WTC11 (cell line): Measurements from ENCODE around the gene ZBTB43.

Experiments
- ATF1 ChIP-seq: sonication (generic); formaldehyde crosslinking; IDR thresholded peaks from 2 replicates; pipeline ENCODE4 v1.8.1; 2023; ENCODE audit warnings: mild to moderate bottlenecking, moderate library complexity, missing genetic modification reagents
- CTCF ChIP-seq: fragments of 200-600 bp; IDR thresholded peaks from 2 replicates; pipeline ENCODE4 v1.8.0; 2022; ENCODE audit warnings: antibody characterized with exemption
- E2F5 ChIP-seq: sonication (generic); formaldehyde crosslinking; IDR thresholded peaks from 2 replicates; pipeline ENCODE4 v1.8.1; 2022; ENCODE audit warnings: mild to moderate bottlenecking, moderate library complexity, missing genetic modification reagents
- ELF4 ChIP-seq: sonication (generic); formaldehyde crosslinking; IDR thresholded peaks from 2 replicates; pipeline ENCODE4 v1.8.1; 2022; ENCODE audit warnings: low read depth, mild to moderate bottlenecking, moderate library complexity, missing genetic modification reagents
- FOXK1 ChIP-seq: sonication (generic); formaldehyde crosslinking; IDR thresholded peaks from 2 replicates; pipeline ENCODE4 v1.8.0; 2022; ENCODE audit warnings: mild to moderate bottlenecking, moderate library complexity, missing genetic modification reagents
- HMGA2 ChIP-seq: fragments of 250-450 bp; sonication (Bioruptor Pico); IDR thresholded peaks from 2 replicates; pipeline ENCODE4 v1.4.0; 2021; ENCODE audit warnings: mild to moderate bottlenecking, moderate library complexity
- SP1 ChIP-seq: sonication (generic); formaldehyde crosslinking; conservative IDR thresholded peaks from 2 replicates; pipeline ENCODE4 v1.8.1; 2022; ENCODE audit warnings: missing genetic modification reagents
- TEAD4 ChIP-seq: sonication (generic); formaldehyde crosslinking; IDR thresholded peaks from 2 replicates; pipeline ENCODE4 v1.8.0; 2022; ENCODE audit warnings: mild to moderate bottlenecking, missing genetic modification reagents
- ZBTB21 ChIP-seq: sonication (generic); formaldehyde crosslinking; IDR thresholded peaks from 2 replicates; pipeline ENCODE4 v1.8.1; 2023; ENCODE audit warnings: mild to moderate bottlenecking, missing genetic modification reagents, borderline replicate concordance
- ZNF512 ChIP-seq: sonication (generic); formaldehyde crosslinking; IDR thresholded peaks from 2 replicates; pipeline ENCODE4 v1.8.1; 2022; ENCODE audit warnings: missing genetic modification reagents, borderline replicate concordance
- TF ChIP-seq, protein P1 (sequence below): sonication (generic); formaldehyde crosslinking; IDR thresholded peaks from 2 replicates; pipeline ENCODE4 v1.8.0; 2022; ENCODE audit warnings: mild to moderate bottlenecking, missing genetic modification reagents
- TF ChIP-seq, protein P2 (sequence below): sonication (generic); formaldehyde crosslinking; IDR thresholded peaks from 2 replicates; pipeline ENCODE4 v1.8.1; 2023; ENCODE audit warnings: mild to moderate bottlenecking, missing genetic modification reagents, moderate library complexity
- TF ChIP-seq, protein P3 (sequence below): sonication (generic); formaldehyde crosslinking; IDR thresholded peaks from 2 replicates; pipeline ENCODE4 v1.8.1; 2023; ENCODE audit warnings: mild to moderate bottlenecking, missing genetic modification reagents, moderate library complexity
- TF ChIP-seq, protein P4 (sequence below): sonication (generic); formaldehyde crosslinking; IDR thresholded peaks from 2 replicates; pipeline ENCODE4 v1.8.1; 2023; ENCODE audit warnings: mild to moderate bottlenecking, missing genetic modification reagents

GRCh38 chr9:126788046-126788445 lies 16.8 kb upstream of the ZBTB43 start:
- TF ChIP-seq, protein P1, sequence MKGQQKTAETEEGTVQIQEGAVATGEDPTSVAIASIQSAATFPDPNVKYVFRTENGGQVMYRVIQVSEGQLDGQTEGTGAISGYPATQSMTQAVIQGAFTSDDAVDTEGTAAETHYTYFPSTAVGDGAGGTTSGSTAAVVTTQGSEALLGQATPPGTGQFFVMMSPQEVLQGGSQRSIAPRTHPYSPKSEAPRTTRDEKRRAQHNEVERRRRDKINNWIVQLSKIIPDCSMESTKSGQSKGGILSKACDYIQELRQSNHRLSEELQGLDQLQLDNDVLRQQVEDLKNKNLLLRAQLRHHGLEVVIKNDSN (CRISPR knock-in tag): no peak
- TF ChIP-seq SP1: no peak
- no peak for TF ChIP-seq ZNF512 (CRISPR knock-in tag)
- TF ChIP-seq ELF4: no peak
- no peak for TF ChIP-seq CTCF
- TF ChIP-seq, protein P2, sequence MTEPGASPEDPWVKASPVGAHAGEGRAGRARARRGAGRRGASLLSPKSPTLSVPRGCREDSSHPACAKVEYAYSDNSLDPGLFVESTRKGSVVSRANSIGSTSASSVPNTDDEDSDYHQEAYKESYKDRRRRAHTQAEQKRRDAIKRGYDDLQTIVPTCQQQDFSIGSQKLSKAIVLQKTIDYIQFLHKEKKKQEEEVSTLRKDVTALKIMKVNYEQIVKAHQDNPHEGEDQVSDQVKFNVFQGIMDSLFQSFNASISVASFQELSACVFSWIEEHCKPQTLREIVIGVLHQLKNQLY (CRISPR knock-in tag): no peak
- TF ChIP-seq HMGA2 (CRISPR knock-in tag): no peak
- TF ChIP-seq, protein P3, sequence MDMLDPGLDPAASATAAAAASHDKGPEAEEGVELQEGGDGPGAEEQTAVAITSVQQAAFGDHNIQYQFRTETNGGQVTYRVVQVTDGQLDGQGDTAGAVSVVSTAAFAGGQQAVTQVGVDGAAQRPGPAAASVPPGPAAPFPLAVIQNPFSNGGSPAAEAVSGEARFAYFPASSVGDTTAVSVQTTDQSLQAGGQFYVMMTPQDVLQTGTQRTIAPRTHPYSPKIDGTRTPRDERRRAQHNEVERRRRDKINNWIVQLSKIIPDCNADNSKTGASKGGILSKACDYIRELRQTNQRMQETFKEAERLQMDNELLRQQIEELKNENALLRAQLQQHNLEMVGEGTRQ (CRISPR knock-in tag): no peak
- TF ChIP-seq TEAD4: no peak
- TF ChIP-seq FOXK1 (CRISPR knock-in tag): no peak
- TF ChIP-seq ZBTB21: no peak
- TF ChIP-seq ATF1 (CRISPR knock-in tag): no peak
- no peak for TF ChIP-seq E2F5
- TF ChIP-seq, protein P4, sequence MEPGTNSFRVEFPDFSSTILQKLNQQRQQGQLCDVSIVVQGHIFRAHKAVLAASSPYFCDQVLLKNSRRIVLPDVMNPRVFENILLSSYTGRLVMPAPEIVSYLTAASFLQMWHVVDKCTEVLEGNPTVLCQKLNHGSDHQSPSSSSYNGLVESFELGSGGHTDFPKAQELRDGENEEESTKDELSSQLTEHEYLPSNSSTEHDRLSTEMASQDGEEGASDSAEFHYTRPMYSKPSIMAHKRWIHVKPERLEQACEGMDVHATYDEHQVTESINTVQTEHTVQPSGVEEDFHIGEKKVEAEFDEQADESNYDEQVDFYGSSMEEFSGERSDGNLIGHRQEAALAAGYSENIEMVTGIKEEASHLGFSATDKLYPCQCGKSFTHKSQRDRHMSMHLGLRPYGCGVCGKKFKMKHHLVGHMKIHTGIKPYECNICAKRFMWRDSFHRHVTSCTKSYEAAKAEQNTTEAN (CRISPR knock-in tag): no peak
